HEK293 (cell line): ENCODE measurements around the gene MAGI1.

Experiments used
- CTCF ChIA-PET: fragments of 350-600 bp; formaldehyde crosslinking; extraction: SDS; loops from one replicate; lab custom pipeline; 2021; ENCODE audit warnings: antibody characterized with exemption; lab: Yijun Ruan, JAX
- POLR2A ChIA-PET: fragments of 300-600 bp; formaldehyde crosslinking; extraction: SDS; loops from one replicate; lab custom pipeline; 2020; ENCODE audit warnings: antibody characterized with exemption, inconsistent platforms; lab: Yijun Ruan, JAX
- H3K27ac ChIP-seq: fragments of 200-500 bp; sonication (Bioruptor generic); 2 replicates; pipeline ENCODE4 v1.5.1; 2014; ENCODE audit warnings: low read depth, low read length, control low read depth, inconsistent platforms; ENCODE audit errors: extremely low read depth
- H3K36me3 ChIP-seq, 2 experiments: fragments of 200-500 bp in 1 of 2; sonication (Bioruptor generic) in 1 of 2; 1 replicate in 1 of 2; 2 replicates in 1 of 2; pipeline ENCODE4 v1.5.1; 2014 to 2017; ENCODE audit warnings: inconsistent platforms in 2 of 2, low read length in 2 of 2; ENCODE audit not compliant: control insufficient read depth in 2 of 2, insufficient read depth in 1 of 2
- H3K4me1 ChIP-seq: fragments of 200-500 bp; sonication (Bioruptor generic); 2 replicates; pipeline ENCODE4 v1.5.1; 2014; ENCODE audit warnings: mild to moderate bottlenecking, low read length, inconsistent platforms; ENCODE audit not compliant: control insufficient read depth, insufficient read depth
- H3K4me3 ChIP-seq: 2 replicates; pipeline ENCODE4 v1.5.1; 2011; ENCODE audit warnings: low read depth, mild to moderate bottlenecking, control low read depth, low read length, moderate library complexity
- H3K9me3 ChIP-seq: fragments of 200-500 bp; sonication (Bioruptor generic); 2 replicates; pipeline ENCODE4 v1.5.1; 2014; ENCODE audit warnings: low read depth, low read length, inconsistent platforms; ENCODE audit not compliant: control insufficient read depth, insufficient read depth
- GLI2 ChIP-seq: fragments of 450-650 bp; formaldehyde crosslinking; IDR thresholded peaks from 2 replicates; pipeline ENCODE4; 2017; ENCODE audit warnings: missing biosample characterization, missing genetic modification characterization, low read depth, borderline replicate concordance
- GLI4 ChIP-seq: fragments of 450-650 bp; formaldehyde crosslinking; IDR thresholded peaks from 2 replicates; pipeline ENCODE4 v1.5.1; 2016; ENCODE audit warnings: missing biosample characterization, missing genetic modification characterization
- OSR2 ChIP-seq: fragments of 450-650 bp; formaldehyde crosslinking; IDR thresholded peaks from 2 replicates; pipeline ENCODE4 v1.5.1; 2016; ENCODE audit warnings: missing biosample characterization, missing genetic modification characterization
- PRDM1 ChIP-seq: fragments of 450-650 bp; formaldehyde crosslinking; IDR thresholded peaks from 2 replicates; pipeline ENCODE4; 2016; ENCODE audit warnings: missing biosample characterization, missing genetic modification characterization
- SP7 ChIP-seq: fragments of 450-650 bp; formaldehyde crosslinking; IDR thresholded peaks from 2 replicates; pipeline ENCODE4 v1.5.1; 2016; ENCODE audit warnings: missing biosample characterization, missing genetic modification characterization
- ZBTB8A ChIP-seq: fragments of 450-650 bp; formaldehyde crosslinking; IDR thresholded peaks from 2 replicates; pipeline ENCODE4 v1.5.1; 2016; ENCODE audit warnings: missing biosample characterization, missing genetic modification characterization
- ZFP37 ChIP-seq: fragments of 450-650 bp; formaldehyde crosslinking; IDR thresholded peaks from 2 replicates; pipeline ENCODE4 v1.5.1; 2016; ENCODE audit warnings: missing biosample characterization, missing genetic modification characterization
- ZNF132 ChIP-seq: fragments of 450-650 bp; formaldehyde crosslinking; IDR thresholded peaks from 2 replicates; pipeline ENCODE4 v1.5.1; 2017; ENCODE audit warnings: missing biosample characterization, missing genetic modification characterization, borderline replicate concordance
- ZNF175 ChIP-seq: fragments of 450-650 bp; formaldehyde crosslinking; IDR thresholded peaks from 2 replicates; pipeline ENCODE4 v1.5.1; 2016; ENCODE audit warnings: missing biosample characterization, missing genetic modification characterization
- ZNF2 ChIP-seq: fragments of 450-650 bp; formaldehyde crosslinking; IDR thresholded peaks from 2 replicates; pipeline ENCODE4 v1.5.1; 2016; ENCODE audit warnings: missing biosample characterization, missing genetic modification characterization
- ZNF571 ChIP-seq: fragments of 450-650 bp; formaldehyde crosslinking; IDR thresholded peaks from 2 replicates; pipeline ENCODE4 v1.5.0; 2017; ENCODE audit warnings: missing biosample characterization, missing genetic modification characterization
- ZNF623 ChIP-seq: fragments of 450-650 bp; formaldehyde crosslinking; IDR thresholded peaks from 2 replicates; pipeline ENCODE4 v1.5.1; 2016; ENCODE audit warnings: missing biosample characterization, missing genetic modification characterization
- ZSCAN23 ChIP-seq: fragments of 450-650 bp; formaldehyde crosslinking; IDR thresholded peaks from 2 replicates; pipeline ENCODE4 v1.5.1; 2016; ENCODE audit warnings: missing biosample characterization, missing genetic modification characterization
- TF ChIP-seq, protein P1 (sequence below): fragments of 450-650 bp; formaldehyde crosslinking; IDR thresholded peaks from 2 replicates; pipeline ENCODE4 v1.5.1; 2016; ENCODE audit warnings: missing biosample characterization, missing genetic modification characterization, low read depth
- TF ChIP-seq, protein P2 (sequence below): fragments of 450-650 bp; formaldehyde crosslinking; IDR thresholded peaks from 2 replicates; pipeline ENCODE4 v1.5.1; 2016; ENCODE audit warnings: missing biosample characterization, missing genetic modification characterization
- TF ChIP-seq, protein P3 (sequence below): fragments of 450-650 bp; formaldehyde crosslinking; IDR thresholded peaks from 2 replicates; pipeline ENCODE4 v1.5.1; 2017; ENCODE audit warnings: missing biosample characterization, missing genetic modification characterization
- TF ChIP-seq, protein P4 (sequence below): fragments of 450-650 bp; formaldehyde crosslinking; IDR thresholded peaks from 2 replicates; pipeline ENCODE4 v1.5.1; 2016; ENCODE audit warnings: missing biosample characterization, missing genetic modification characterization, borderline replicate concordance

MAGI1 gene

DNA sequence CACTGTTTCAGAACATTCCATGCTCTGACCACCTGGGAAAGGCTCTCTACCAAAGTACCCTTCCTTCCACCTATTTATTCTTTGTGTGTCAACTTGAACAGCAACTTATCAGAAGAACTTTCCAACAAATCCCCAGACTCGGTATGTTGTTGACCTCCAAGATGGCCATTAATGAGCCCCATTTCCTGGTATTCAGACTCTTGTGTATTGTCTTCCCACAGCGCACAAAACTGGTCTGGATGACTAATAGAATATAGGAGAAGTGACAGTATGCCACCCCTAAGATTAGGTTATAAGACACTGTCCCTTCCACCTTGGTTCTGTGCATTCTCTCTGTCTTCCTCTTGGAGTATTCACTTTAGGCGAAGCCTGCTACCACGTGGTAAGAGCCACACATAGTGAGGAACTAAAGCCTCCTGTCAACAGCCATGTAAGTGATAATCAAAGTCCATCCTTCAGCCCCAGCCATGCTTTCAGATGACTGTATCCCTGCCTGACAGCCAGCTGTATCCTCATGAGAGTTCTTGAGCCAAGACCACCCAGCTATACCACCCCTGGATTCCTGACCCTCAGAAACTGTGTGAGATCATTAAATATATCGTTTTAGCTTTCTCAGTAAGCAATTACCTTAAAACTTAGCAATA lies 481.7 kb downstream of the MAGI1 start (continued):
- no peak for TF ChIP-seq OSR2 (tag by site-specific recombination)

DNA sequence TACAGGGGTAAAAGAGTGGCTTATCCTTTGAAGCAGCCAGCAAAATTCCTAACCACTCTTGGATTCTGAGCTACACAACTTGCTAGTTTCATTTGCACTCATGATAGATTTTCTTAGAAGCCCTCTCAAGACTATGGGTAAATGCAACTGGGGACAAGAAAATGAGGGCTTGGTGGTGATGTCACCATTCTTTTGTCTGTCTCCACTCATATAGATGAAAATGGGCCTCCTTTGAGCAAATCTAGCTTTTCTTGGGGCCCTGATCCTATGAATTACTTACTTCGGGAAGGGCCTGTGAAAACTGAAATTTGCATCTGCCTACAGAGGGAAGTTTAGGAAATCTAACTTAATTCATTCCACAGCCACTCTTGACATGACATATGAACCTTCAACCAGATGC lies 486.3 kb downstream of the MAGI1 start:
- ChIA-PET CTCF (interaction anchor here (0.7 kb wide), 1 partner anchor 1386 kb away, joined by 3 read pairs; no protein-coding TSS in a partner anchor), POLR2A (no interaction called here)
- no peak overlapping the region for H3K27ac ChIP-seq
- no peak overlapping the region for H3K4me3 ChIP-seq
- no peaks in the 10 kb centered on the region for H3K4me1 ChIP-seq
- no peaks in the 10 kb centered on the region for H3K9me3 ChIP-seq
- H3K36me3 ChIP-seq, result no peaks in the 10 kb centered on the region
- TF ChIP-seq, protein P1, sequence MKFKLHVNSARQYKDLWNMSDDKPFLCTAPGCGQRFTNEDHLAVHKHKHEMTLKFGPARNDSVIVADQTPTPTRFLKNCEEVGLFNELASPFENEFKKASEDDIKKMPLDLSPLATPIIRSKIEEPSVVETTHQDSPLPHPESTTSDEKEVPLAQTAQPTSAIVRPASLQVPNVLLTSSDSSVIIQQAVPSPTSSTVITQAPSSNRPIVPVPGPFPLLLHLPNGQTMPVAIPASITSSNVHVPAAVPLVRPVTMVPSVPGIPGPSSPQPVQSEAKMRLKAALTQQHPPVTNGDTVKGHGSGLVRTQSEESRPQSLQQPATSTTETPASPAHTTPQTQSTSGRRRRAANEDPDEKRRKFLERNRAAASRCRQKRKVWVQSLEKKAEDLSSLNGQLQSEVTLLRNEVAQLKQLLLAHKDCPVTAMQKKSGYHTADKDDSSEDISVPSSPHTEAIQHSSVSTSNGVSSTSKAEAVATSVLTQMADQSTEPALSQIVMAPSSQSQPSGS (tag by site-specific recombination), result peak; percentile 46; the same call in 1 of the 2 replicates
- TF ChIP-seq ZNF571, result no peak

DNA sequence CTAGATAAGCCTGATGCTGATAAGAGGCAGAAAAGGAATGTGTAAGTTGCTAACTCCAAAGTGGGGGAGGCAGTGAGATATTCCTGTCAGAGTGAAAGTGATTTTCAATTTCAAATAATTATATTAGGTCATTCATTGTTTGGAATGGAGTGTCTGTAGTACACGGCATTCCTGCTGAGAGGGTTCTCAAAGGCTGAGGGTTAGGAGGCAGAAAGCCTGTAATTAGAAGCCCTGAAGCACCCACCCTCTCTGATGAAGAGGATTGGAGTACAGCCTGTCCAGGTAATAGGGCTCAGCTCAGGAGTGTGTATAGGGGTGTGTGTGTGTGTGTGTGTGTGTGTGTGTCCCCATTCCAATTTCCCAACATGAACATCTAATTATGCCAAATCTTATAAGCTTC lies 486.8 kb downstream of the MAGI1 start:
- no peaks in the 10 kb centered on the region for H3K36me3 ChIP-seq
- CTCF ChIA-PET, result interaction anchor here (0.7 kb wide), 1 partner anchor 1387 kb away, joined by 3 read pairs; no protein-coding TSS in a partner anchor
- TF ChIP-seq ZBTB8A (tag by site-specific recombination), result peak; percentile 53
- TF ChIP-seq SP7, result peak; percentile 89
- no peak for TF ChIP-seq ZFP37 (tag by site-specific recombination)
- TF ChIP-seq GLI4, result no peak
- no peak for TF ChIP-seq ZSCAN23
- peak; percentile 40; the same call in 1 of the 2 replicates for TF ChIP-seq PRDM1 (tag by site-specific recombination)
- TF ChIP-seq, protein P2, sequence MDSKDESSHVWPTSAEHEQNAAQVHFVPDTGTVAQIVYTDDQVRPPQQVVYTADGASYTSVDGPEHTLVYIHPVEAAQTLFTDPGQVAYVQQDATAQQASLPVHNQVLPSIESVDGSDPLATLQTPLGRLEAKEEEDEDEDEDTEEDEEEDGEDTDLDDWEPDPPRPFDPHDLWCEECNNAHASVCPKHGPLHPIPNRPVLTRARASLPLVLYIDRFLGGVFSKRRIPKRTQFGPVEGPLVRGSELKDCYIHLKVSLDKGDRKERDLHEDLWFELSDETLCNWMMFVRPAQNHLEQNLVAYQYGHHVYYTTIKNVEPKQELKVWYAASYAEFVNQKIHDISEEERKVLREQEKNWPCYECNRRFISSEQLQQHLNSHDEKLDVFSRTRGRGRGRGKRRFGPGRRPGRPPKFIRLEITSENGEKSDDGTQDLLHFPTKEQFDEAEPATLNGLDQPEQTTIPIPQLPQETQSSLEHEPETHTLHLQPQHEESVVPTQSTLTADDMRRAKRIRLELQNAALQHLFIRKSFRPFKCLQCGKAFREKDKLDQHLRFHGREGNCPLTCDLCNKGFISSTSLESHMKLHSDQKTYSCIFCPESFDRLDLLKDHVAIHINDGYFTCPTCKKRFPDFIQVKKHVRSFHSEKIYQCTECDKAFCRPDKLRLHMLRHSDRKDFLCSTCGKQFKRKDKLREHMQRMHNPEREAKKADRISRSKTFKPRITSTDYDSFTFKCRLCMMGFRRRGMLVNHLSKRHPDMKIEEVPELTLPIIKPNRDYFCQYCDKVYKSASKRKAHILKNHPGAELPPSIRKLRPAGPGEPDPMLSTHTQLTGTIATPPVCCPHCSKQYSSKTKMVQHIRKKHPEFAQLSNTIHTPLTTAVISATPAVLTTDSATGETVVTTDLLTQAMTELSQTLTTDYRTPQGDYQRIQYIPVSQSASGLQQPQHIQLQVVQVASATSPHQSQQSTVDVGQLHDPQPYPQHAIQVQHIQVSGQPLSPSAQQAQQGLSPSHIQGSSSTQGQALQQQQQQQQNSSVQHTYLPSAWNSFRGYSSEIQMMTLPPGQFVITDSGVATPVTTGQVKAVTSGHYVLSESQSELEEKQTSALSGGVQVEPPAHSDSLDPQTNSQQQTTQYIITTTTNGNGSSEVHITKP, result peak; percentile 25; the same call in 1 of the 2 replicates
- TF ChIP-seq, protein P3, sequence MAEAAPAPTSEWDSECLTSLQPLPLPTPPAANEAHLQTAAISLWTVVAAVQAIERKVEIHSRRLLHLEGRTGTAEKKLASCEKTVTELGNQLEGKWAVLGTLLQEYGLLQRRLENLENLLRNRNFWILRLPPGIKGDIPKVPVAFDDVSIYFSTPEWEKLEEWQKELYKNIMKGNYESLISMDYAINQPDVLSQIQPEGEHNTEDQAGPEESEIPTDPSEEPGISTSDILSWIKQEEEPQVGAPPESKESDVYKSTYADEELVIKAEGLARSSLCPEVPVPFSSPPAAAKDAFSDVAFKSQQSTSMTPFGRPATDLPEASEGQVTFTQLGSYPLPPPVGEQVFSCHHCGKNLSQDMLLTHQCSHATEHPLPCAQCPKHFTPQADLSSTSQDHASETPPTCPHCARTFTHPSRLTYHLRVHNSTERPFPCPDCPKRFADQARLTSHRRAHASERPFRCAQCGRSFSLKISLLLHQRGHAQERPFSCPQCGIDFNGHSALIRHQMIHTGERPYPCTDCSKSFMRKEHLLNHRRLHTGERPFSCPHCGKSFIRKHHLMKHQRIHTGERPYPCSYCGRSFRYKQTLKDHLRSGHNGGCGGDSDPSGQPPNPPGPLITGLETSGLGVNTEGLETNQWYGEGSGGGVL (tag by site-specific recombination), result peak; percentile 47
- no peaks in the 10 kb centered on the region for H3K9me3 ChIP-seq
- no peaks in the 10 kb centered on the region for H3K4me1 ChIP-seq
- no peak overlapping the region for H3K4me3 ChIP-seq
- POLR2A ChIA-PET, result no interaction called here
- no peak overlapping the region for H3K27ac ChIP-seq

DNA sequence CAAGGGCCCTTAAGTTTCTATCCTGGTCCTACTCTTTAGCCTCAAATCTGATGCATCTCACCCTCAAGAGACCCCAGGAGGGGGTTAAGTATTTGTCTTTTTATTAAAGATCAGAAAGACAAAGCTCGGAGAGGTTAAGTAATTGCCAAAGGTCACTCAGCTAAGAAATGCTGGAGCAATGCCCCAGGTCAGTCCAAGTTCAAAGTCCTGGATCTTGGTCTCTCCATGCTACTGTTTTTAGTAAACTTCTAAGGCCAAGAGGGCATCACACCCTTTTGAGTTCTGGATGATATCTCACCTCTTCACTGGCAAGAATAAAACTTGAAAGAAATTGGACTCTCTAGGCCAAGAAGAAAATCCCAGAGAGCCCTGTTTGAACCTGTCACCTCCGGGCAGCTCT lies 488.6 kb downstream of the MAGI1 start:
- H3K27ac ChIP-seq, result no peak overlapping the region
- ChIA-PET CTCF (interaction anchor here (1.2 kb wide), 1 partner anchor 111 kb away, joined by 3 read pairs; no protein-coding TSS in a partner anchor), POLR2A (no interaction called here)
- no peaks in the 10 kb centered on the region for H3K9me3 ChIP-seq
- no peaks in the 10 kb centered on the region; the same call in 1 of the 2 replicates for H3K4me1 ChIP-seq
- no peak overlapping the region for H3K4me3 ChIP-seq
- H3K36me3 ChIP-seq, result no peaks in the 10 kb centered on the region
- TF ChIP-seq, protein P4, sequence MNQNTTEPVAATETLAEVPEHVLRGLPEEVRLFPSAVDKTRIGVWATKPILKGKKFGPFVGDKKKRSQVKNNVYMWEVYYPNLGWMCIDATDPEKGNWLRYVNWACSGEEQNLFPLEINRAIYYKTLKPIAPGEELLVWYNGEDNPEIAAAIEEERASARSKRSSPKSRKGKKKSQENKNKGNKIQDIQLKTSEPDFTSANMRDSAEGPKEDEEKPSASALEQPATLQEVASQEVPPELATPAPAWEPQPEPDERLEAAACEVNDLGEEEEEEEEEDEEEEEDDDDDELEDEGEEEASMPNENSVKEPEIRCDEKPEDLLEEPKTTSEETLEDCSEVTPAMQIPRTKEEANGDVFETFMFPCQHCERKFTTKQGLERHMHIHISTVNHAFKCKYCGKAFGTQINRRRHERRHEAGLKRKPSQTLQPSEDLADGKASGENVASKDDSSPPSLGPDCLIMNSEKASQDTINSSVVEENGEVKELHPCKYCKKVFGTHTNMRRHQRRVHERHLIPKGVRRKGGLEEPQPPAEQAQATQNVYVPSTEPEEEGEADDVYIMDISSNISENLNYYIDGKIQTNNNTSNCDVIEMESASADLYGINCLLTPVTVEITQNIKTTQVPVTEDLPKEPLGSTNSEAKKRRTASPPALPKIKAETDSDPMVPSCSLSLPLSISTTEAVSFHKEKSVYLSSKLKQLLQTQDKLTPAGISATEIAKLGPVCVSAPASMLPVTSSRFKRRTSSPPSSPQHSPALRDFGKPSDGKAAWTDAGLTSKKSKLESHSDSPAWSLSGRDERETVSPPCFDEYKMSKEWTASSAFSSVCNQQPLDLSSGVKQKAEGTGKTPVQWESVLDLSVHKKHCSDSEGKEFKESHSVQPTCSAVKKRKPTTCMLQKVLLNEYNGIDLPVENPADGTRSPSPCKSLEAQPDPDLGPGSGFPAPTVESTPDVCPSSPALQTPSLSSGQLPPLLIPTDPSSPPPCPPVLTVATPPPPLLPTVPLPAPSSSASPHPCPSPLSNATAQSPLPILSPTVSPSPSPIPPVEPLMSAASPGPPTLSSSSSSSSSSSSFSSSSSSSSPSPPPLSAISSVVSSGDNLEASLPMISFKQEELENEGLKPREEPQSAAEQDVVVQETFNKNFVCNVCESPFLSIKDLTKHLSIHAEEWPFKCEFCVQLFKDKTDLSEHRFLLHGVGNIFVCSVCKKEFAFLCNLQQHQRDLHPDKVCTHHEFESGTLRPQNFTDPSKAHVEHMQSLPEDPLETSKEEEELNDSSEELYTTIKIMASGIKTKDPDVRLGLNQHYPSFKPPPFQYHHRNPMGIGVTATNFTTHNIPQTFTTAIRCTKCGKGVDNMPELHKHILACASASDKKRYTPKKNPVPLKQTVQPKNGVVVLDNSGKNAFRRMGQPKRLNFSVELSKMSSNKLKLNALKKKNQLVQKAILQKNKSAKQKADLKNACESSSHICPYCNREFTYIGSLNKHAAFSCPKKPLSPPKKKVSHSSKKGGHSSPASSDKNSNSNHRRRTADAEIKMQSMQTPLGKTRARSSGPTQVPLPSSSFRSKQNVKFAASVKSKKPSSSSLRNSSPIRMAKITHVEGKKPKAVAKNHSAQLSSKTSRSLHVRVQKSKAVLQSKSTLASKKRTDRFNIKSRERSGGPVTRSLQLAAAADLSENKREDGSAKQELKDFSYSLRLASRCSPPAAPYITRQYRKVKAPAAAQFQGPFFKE, result no peak
- TF ChIP-seq ZNF2 (no peak), ZNF623 (tag by site-specific recombination) (no peak), ZNF132 (tag by site-specific recombination) (no peak), PRDM1 (tag by site-specific recombination) (no peak), ZNF175 (tag by site-specific recombination) (no peak), GLI2 (tag by site-specific recombination) (no peak)
